CD14-positive monocyte (primary cell): Measurements from ENCODE around the gene TRABD. TPM values are rescaled to one million over a fixed set of nuclear protein-coding genes. Genes with fewer than 3 reads are reported as not detected.

Source experiments
- DNase-seq, 3 donors: peaks; one replicate each; pipeline ENCODE4 v3.0.0-alpha.2; 2011 to 2022
- H2AFZ ChIP-seq: 2 replicates; pipeline ENCODE4 v1.6.0; 2012; ENCODE audit warnings: mild to moderate bottlenecking, low read depth, low read length, inconsistent platforms; ENCODE audit not compliant: insufficient read depth, poor library complexity, severe bottlenecking
- H3K27ac ChIP-seq, 2 donors: 1 replicate in 1 of 2; 2 replicates in 1 of 2; pipeline ENCODE4 v1.5.1; 2012 to 2013; ENCODE audit warnings: low read length in 2 of 2, control low read depth in 1 of 2, inconsistent platforms in 1 of 2, low read depth in 1 of 2, mild to moderate bottlenecking in 1 of 2
- H3K27me3 ChIP-seq, 2 donors: one replicate each; pipeline versions ENCODE4 v1.6.0 to v1.6.1; 2011 to 2013; ENCODE audit warnings: low read length in 2 of 2; ENCODE audit not compliant: control insufficient read depth in 2 of 2, insufficient read depth in 2 of 2
- H3K36me3 ChIP-seq, 2 donors: replicated peaks in 1 of 2; 1 replicate in 1 of 2; 2 replicates in 1 of 2; pipeline versions ENCODE4 v1.5.1 to v1.6.1; 2012 to 2013; ENCODE audit warnings: low read length in 2 of 2, control low read depth in 1 of 2, inconsistent platforms in 1 of 2, mild to moderate bottlenecking in 1 of 2; ENCODE audit not compliant: insufficient read depth in 2 of 2, control insufficient read depth in 1 of 2
- H3K4me1 ChIP-seq, 2 donors: 1 replicate in 1 of 2; 2 replicates in 1 of 2; pipeline versions ENCODE4 v1.5.1 to v1.6.1; 2012 to 2013; ENCODE audit warnings: low read length in 2 of 2, control low read depth in 1 of 2, inconsistent platforms in 1 of 2, mild to moderate bottlenecking in 1 of 2, moderate library complexity in 1 of 2; ENCODE audit not compliant: insufficient read depth in 2 of 2, control insufficient read depth in 1 of 2
- H3K4me2 ChIP-seq: replicated peaks from 2 replicates; pipeline ENCODE3; 2012; ENCODE audit warnings: low read length, moderate library complexity, mild to moderate bottlenecking; ENCODE audit not compliant: poor library complexity, severe bottlenecking; ENCODE audit errors: extremely low read depth
- H3K4me3 ChIP-seq, 3 experiments: fragments of 200-600 bp in 1 of 3; sonication (generic) in 1 of 3; replicated peaks in 1 of 3; 1 replicate in 2 of 3; 2 replicates in 1 of 3; pipeline ENCODE4 v1.5.1; 2011 to 2013; ENCODE audit warnings: low read length in 3 of 3, mild to moderate bottlenecking in 3 of 3, control low read depth in 2 of 3, low read depth in 2 of 3, inconsistent platforms in 1 of 3, moderate library complexity in 1 of 3
- H3K79me2 ChIP-seq: 2 replicates; pipeline ENCODE4 v1.6.0; 2012; ENCODE audit warnings: mild to moderate bottlenecking, control low read depth, inconsistent platforms, low read length, moderate library complexity; ENCODE audit not compliant: insufficient read depth
- H3K9ac ChIP-seq: 2 replicates; pipeline ENCODE4 v1.6.0; 2017; ENCODE audit warnings: low read length, mild to moderate bottlenecking; ENCODE audit not compliant: insufficient read depth, poor library complexity, severe bottlenecking
- H3K9me3 ChIP-seq, 2 donors: replicated peaks in 1 of 2; 1 replicate in 1 of 2; 2 replicates in 1 of 2; pipeline versions ENCODE4 v1.5.1 to v1.6.1; 2012 to 2013; ENCODE audit warnings: low read length in 2 of 2, control low read depth in 1 of 2; ENCODE audit not compliant: control insufficient read depth in 1 of 2, insufficient read depth in 1 of 2
- H4K20me1 ChIP-seq: 2 replicates; pipeline ENCODE4 v1.6.0; 2012; ENCODE audit warnings: mild to moderate bottlenecking, low read length, control low read depth, moderate library complexity; ENCODE audit not compliant: insufficient read depth
- H3K27ac Mint-ChIP-seq, 7 donors: one replicate each; pipeline ENCODE4 v1.8.0; 2020; ENCODE audit warnings: mild to moderate bottlenecking in 7 of 7, mixed read lengths in 7 of 7, moderate library complexity in 6 of 7, inconsistent platforms in 2 of 7
- H3K27me3 Mint-ChIP-seq, 3 donors: one replicate each; pipeline ENCODE4 v1.8.0; 2021 to 2022; ENCODE audit warnings: low read depth in 3 of 3, mild to moderate bottlenecking in 3 of 3, mixed read lengths in 3 of 3, moderate library complexity in 3 of 3, inconsistent platforms in 1 of 3
- H3K36me3 Mint-ChIP-seq, 2 donors: one replicate each; pipeline ENCODE4 v1.8.0; 2020; ENCODE audit warnings: mixed read lengths in 2 of 2, inconsistent platforms in 1 of 2, mild to moderate bottlenecking in 1 of 2
- H3K4me1 Mint-ChIP-seq: one replicate; pipeline ENCODE4 v1.8.0; 2020; ENCODE audit warnings: mild to moderate bottlenecking, mixed read lengths
- H3K4me3 Mint-ChIP-seq, 2 donors: one replicate each; pipeline ENCODE4 v1.8.0; 2020; ENCODE audit warnings: mild to moderate bottlenecking in 2 of 2, mixed read lengths in 2 of 2, moderate library complexity in 1 of 2
- H3K9me3 Mint-ChIP-seq, 7 donors: one replicate each; pipeline ENCODE4 v1.8.0; 2020 to 2022; ENCODE audit warnings: mixed read lengths in 7 of 7, mild to moderate bottlenecking in 6 of 7, moderate library complexity in 6 of 7, inconsistent platforms in 2 of 7
- CTCF ChIP-seq: fragments of 200-600 bp; IDR thresholded peaks from one replicate; pipeline ENCODE4 v1.8.0; 2022; ENCODE audit warnings: antibody characterized with exemption, mild to moderate bottlenecking
- WGBS: methylation state at CpG from one replicate; pipeline ENCODE4 v1.1.5; 2013; ENCODE audit warnings: missing lambda C conversion rate; ENCODE audit not compliant: insufficient coverage; 5-methylcytosine and 5-hydroxymethylcytosine counted together
- intact Hi-C, 2 donors: fragments of 100-400 bp; cut with micrococcal nuclease; formaldehyde crosslinking; loops; one replicate each; pipeline versions ENCODE4 v1.15.0 to v1.15.1; 2023
- polyA plus RNA-seq, 3 donors: library from polyadenylated mRNA; depleted of rRNA in 1 of 3; unstranded in 2 of 3; stranded (reverse) in 1 of 3; fragments of 300-500 nt in 2 of 3; fragments of >200 nt in 1 of 3; fragmentation: Illumina TruSeq in 2 of 3; gene quantifications; 1 replicate in 2 of 3; 2 replicates in 1 of 3; pipeline ENCODE4 v1.2.3, GENCODE V29; 2012 to 2021

Gene TRABD
- polyA plus RNA-seq, 3 donors = 34.5 to 240 (median 39.3) TPM

- Histone ChIP-seq H3K27me3 (no peaks in the 10 kb centered on the region), H3K4me3 (peak overlapping the region in 1 of 3 experiments; percentile 82), H4K20me1 (peaks cover 38% of the 10 kb centered on the region), H3K4me1 (peaks cover 31 to 43% of the 10 kb centered on the region in 2 donors), H2AFZ (no peak overlapping the region), H3K36me3 (peaks cover 37 to 54% of the 10 kb centered on the region in 2 donors), H3K27ac (no peak overlapping the region), H3K9me3 (no peaks in the 10 kb centered on the region), H3K79me2 (peaks cover 44% of the 10 kb centered on the region), H3K9ac (peak overlapping the region; percentile 88), H3K4me2 (peak overlapping the region; percentile 87)
- peak overlapping the region; percentile 42 to 89 (median 71) for H3K27ac Mint-ChIP-seq
- WGBS = 84% methylated on average over 17 of the region's 18 CpGs
- peaks cover 30% of the 10 kb centered on the region for H3K4me1 Mint-ChIP-seq
- H3K36me3 Mint-ChIP-seq = peaks cover 50 to 58% of the 10 kb centered on the region in 2 donors
- H3K27me3 Mint-ChIP-seq = peaks cover 0 to 3% (median 2%) of the 10 kb centered on the region in 3 donors
- no peak for DNase-seq
- H3K9me3 Mint-ChIP-seq = peaks cover 0 to 3% (median 0%) of the 10 kb centered on the region in 7 donors
- H3K4me3 Mint-ChIP-seq = peak overlapping the region; percentile 74 to 85
- TF ChIP-seq CTCF = no peak
- intact Hi-C loops = no loop called here
Measured at GRCh38 chr22:50199251-50199721, 13.6 kb downstream of the TRABD start.

GRCh38 chr22:50199829-50200460 lies 14.2 kb downstream of the TRABD start:
- intact Hi-C loops = loop anchor here (1.0 to 10.0 kb wide), 4 partner anchors 9 to 275 kb away; partner anchors contain the start of gene TRABD (in 2 of the 2)
- Mint-ChIP-seq H3K36me3 (peaks cover 47 to 51% of the 10 kb centered on the region in 2 donors), H3K4me3 (peak overlapping the region; percentile 74 to 85), H3K27me3 (peaks cover 0 to 3% (median 2%) of the 10 kb centered on the region in 3 donors), H3K27ac (peak overlapping the region; percentile 42 to 89 (median 86)), H3K4me1 (peaks cover 36% of the 10 kb centered on the region), H3K9me3 (peaks cover 0 to 3% (median 0%) of the 10 kb centered on the region in 7 donors)
- Histone ChIP-seq H3K4me3 (peak overlapping the region; percentile 42 to 82 (median 59)), H3K79me2 (peaks cover 41% of the 10 kb centered on the region), H4K20me1 (peaks cover 38% of the 10 kb centered on the region), H3K27me3 (no peaks in the 10 kb centered on the region), H3K36me3 (peaks cover 31 to 47% of the 10 kb centered on the region in 2 donors), H3K27ac (peak overlapping the region in 1 of 2 donors; percentile 82), H2AFZ (no peak overlapping the region), H3K9ac (peak overlapping the region; percentile 88), H3K4me1 (peaks cover 38 to 50% of the 10 kb centered on the region in 2 donors), H3K4me2 (peak overlapping the region; percentile 87), H3K9me3 (no peaks in the 10 kb centered on the region)
- no peak for TF ChIP-seq CTCF
- WGBS = 0% methylated on average over 18 of the region's 34 CpGs
- DNase-seq = no peak
